ACHN (cell line): ENCODE measurements around the gene MT1M.
"Not testable (repeated sequence)": the region's sequence is repeated elsewhere in the genome, so short reads cannot be mapped to it uniquely, and the experiment has no call there.

Experiments used
- DNase-seq: peaks from one replicate; pipeline ENCODE4 v3.0.0-alpha.2; 2015
- in situ Hi-C: cut with HindIII; loops from 2 replicates; pipeline ENCODE4 v1.10.0; 2017; ENCODE audit warnings: low sequenced_read_pairs, low pct_ligation_motif_present, low pct_unique_long_range_greater_than_20kb

Gene MT1M

GRCh38 chr16:56607675-56608042 is 24.8 kb upstream of the MT1M start:
- DNase-seq = no peak
- in situ Hi-C loops = no loop called here

DNA sequence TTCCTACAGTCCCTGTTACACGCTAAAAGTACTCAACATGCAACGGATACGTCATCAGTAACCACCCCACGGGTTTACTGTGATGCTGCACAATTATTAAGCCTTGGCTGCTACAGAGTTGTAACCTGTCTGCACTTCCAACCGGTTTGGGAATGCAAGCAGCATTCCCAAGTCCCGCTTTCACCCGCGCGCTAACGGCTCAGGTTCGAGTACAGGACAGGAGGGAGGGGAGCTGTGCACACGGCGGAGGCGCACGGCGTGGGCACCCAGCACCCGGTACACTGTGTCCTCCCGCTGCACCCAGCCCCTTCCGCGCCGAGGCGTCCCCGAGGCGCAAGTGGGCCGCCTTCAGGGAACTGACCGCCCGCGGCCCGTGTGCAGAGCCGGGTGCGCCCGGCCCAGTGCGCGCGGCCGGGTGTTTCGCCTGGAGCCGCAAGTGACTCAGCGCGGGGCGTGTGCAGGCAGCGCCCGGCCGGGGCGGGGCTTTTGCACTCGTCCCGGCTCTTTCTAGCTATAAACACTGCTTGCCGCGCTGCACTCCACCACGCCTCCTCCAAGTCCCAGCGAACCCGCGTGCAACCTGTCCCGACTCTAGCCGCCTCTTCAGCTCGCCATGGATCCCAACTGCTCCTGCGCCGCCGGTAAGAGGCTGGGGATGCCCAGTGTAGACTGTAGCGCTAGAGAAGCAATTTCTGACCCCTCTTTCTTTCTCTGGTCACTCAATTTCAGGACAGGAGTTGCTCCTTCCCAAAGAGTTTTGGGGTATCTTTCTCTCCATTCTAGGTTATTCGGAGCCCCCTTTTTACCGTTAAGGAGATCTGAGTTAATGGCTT is 24.2 kb upstream of the MT1M start, which contains the start of gene MT2A:
MT2A (plus strand) TSS at position 542 of the 833 bp plus-strand sequence; CDS start at position 614, 72 bp downstream.
- in situ Hi-C loops = no loop called here
- peak; percentile 99 for DNase-seq

- in situ Hi-C loops = no loop called here
- DNase-seq = no peak
Observed at GRCh38 chr16:56608876-56609462, 23.5 kb upstream of the MT1M start.

DNA sequence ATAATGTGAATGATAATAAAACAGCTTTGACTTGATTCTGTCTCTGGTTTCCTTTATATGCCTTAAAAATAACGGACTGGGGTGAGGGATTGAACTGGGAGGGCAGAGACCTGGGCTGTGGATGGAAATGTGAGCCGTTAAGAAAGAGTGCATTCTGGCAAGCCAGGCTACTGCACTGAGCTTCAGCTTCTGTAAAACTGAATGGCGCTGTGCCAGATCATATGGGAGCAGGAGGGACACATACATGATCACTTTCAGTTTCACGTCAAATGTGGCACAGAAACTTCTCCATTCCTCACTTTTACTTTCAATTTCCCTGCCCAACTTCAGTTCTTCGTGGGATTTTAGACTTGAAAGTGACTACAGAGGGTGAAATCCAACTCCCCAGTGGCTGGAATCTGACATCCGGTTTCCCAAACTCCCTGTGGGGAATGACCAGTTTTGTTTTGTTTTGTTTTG is 23.0 kb upstream of the MT1M start:
- DNase-seq = peak; percentile 84
- in situ Hi-C loops = no loop called here

DNA sequence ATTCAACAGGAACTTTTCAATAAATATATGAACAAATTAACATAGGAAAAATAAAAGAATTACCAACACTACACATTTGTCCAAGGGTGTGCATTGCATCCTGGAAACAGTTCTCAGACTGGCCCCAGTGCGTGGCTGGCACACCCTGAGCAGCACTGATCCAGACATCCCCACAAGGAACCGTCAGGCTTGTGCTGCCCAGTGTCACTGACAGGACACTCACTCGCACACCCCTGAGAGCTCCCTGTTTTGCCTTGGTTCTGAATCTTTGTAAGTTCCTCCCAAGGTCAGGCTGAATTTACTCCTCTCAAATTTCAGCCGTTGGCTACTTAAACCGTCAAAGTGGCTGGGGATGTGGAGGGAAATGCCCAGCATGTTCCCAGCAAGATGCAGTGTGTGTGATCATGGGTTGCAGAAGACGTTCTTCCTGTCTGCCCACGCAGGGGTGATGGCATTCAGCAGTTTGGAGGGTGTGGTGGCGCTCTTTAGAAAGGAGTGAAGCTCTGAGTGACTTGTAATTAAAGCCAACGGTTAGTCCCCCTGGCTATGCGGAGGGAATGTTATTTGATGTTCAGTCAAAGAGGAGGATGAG is 22.3 kb upstream of the MT1M start:
- DNase-seq = peak; percentile 87
- in situ Hi-C loops = no loop called here

- DNase-seq = no peak
- in situ Hi-C loops = no loop called here
Observed at GRCh38 chr16:56610609-56611111, 21.8 kb upstream of the MT1M start.

DNA sequence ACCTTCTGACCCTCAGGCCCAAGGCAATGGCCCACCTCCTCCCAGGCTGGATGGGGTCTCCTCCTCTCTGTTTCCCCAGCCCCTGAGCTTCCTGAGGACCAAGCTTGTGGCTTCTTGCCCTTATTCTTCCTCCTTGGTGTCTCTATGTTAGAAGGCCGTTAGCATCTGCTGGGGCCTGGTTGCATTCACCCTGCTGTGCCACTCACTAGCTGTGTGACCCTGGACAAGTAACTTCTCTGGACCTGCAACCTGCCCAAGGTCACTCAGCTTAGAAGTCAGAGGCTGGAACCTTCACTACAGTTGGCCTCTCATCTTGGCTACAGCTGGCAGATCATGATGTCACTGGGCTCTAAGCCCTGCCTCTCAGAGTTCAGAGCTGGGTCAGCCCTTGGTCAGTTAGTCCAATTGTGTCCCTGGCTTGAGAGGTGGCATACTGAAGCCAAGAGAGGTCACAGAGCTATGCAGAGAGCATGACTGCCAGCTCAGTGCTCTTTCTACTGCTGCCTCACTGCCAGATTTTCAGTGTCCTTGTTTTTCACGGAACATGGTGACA is 21.1 kb upstream of the MT1M start:
- in situ Hi-C loops = no loop called here
- peak; percentile 87 for DNase-seq

- DNase-seq = no peak
- in situ Hi-C loops = no loop called here
Observed at GRCh38 chr16:56613706-56614105, 18.8 kb upstream of the MT1M start.

- DNase-seq = peak; percentile 97
Observed at GRCh38 chr16:56614549-56614991, 17.9 kb upstream of the MT1M start.

DNA sequence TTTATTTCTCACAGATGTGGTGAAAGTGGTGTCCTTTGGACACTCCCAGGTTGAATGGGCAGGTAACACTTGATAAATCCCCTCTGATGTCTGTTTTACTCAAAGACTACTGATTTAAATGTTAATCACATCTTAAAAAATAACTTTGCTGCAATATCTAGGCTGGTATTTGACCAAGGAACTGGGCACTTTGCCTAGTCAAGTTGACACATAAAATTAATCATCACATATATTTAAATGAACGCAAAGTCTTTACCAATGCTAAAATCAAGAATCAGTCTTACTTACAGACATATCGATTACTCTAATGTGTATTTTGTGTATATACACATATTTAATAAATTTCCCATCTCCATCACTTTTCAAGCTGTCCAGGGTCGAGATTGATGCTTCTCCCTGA is 17.1 kb upstream of the MT1M start:
- in situ Hi-C loops = no loop called here
- DNase-seq = no peak

More at GRCh38 chr16:56614549-56614991, 17.9 kb upstream of the MT1M start:
- in situ Hi-C loops = no loop called here

- no peak for DNase-seq
- in situ Hi-C loops = no loop called here
Observed at GRCh38 chr16:56616608-56617211, 15.7 kb upstream of the MT1M start.

GRCh38 chr16:56617212-56618085 is 15.0 kb upstream of the MT1M start:
- in situ Hi-C loops = no loop called here
- no peak for DNase-seq

DNA sequence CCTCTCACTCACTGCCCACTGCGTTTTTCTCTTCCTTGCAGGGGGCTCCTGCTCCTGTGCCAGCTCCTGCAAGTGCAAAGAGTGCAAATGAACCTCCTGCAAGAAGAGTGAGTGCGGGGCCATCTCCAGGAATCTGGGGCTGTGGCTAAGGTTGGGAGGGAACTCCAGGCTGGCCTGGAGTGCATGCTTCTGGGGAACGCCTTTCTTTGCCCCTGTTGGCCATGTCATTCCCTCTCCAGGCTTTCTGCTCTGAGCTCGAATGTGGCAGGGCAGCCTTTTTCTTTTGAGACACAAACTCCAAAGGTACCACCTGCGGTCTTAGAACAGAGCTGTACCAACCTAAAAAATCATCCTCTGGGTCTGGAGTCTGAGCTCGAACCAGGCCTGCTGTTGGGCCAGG is 14.3 kb upstream of the MT1M start:
- in situ Hi-C loops = no loop called here
- no peak for DNase-seq

DNA sequence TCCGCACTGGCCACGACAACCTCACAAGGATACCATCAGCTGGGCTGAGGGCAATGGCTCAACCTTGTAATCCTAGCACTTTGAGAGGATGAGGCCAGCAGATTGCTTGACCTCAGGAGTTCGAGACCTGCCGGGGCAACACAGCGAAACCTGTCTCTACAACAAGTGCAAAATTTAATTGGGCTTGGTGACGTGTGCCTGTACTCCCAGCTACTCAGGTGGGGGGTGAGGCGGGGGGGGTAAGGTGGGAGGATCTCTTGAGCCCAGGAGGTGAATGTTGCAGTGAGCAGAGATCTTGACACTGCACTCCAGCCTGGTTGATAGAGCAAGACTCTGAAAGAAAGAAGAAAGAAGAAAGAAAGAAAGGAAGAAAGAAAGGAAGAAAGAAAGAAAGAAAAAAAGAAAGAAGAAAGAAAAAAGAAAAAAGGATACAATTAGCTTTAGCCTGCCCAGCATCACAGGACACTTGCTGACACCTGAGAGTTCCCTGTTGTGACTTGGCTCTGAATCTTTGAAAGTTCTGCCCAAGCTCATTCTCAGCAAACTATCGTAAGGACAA is 12.0 kb upstream of the MT1M start:
- DNase-seq = no peak
- in situ Hi-C loops = no loop called here

DNA sequence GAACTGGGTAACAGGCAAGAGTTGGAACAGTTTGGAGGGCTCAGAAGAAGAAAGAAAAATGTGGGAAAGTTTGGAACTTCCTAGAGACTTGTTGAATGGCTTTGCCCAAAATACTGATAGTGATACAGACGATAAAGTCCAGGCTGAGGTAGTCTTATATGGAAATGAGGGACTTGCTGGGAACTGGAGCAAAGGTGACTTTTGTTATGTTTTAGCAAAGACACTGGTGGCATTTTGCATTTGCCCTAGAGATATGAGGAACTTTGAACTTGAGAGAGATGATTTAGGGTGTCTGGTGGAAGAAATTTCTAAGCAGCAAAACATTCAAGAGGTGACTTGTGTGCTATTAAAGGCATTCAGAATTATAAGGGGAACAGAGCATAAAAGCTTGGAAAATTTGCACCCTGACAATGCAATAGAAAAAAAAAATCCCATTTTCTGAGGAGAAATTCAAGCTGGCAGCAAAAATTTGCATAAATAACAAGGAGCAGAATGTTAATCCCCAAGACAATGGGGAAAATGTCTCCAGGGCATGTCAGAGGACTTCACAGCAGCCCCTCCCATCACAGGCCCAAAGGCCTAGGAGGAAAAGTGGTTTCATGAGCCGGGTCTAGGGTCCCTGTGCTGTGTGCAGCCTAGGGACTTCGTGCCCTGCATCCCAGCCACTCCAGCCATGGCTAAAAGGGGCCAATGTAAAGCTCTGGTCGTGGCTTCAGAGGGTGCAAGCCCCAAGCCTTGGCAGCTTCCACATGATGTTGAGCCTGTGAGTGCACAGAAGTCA is 10.6 kb upstream of the MT1M start:
- DNase-seq, in situ Hi-C loops: not testable (repeated sequence)

- in situ Hi-C loops, DNase-seq: not testable (repeated sequence)
Observed at GRCh38 chr16:56623184-56623583, 9.3 kb upstream of the MT1M start.

DNA sequence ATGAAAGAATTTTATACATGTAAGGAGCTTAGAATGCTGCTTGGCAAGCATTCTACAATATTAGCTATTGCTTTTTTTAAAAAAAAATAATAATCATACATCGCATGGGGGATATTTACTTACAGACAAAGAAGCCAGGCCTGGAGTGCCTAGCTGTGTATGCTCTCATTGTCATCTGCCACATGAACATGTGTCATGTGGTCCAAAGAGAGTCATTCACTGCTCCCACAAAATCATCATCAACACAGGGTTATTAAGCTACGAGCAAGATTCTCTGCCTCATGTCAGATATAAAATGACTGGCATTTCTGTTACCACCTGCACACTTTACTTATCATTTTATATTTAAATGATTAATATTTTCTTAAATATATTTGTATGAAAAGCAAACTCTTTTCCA is 8.8 kb upstream of the MT1M start:
- in situ Hi-C loops = no loop called here
- no peak for DNase-seq
